ENCODE measurements around the gene FOXC1.

FOXC1 gene

DNA sequence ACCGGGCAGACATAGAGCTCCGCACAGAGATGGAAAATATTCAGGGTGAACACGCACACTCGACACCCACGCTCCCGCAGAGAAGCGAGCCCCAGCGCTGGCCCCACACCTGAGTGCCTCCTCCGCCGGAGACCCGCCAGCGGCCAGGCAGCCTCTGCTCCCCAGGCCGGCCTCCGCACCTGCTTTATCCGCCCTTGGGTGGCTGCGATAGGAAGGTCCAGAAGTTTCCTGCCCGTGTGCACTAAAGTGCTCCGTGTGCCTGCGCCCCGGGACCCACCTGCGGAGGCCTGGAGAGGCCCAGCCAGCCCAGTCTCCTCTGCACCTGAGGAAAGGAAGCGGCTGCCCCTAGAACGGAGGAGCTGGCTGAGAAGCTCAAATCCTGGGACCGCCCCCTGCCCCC is 10.8 kb upstream of the FOXC1 start:
- no peak overlapping the region for H3K4me3 ChIP-seq (ENCODE audit: low read depth, low read length)
- DNase-seq (ENCODE audit: low read depth) = no peak
- TF ChIP-seq, protein P1, sequence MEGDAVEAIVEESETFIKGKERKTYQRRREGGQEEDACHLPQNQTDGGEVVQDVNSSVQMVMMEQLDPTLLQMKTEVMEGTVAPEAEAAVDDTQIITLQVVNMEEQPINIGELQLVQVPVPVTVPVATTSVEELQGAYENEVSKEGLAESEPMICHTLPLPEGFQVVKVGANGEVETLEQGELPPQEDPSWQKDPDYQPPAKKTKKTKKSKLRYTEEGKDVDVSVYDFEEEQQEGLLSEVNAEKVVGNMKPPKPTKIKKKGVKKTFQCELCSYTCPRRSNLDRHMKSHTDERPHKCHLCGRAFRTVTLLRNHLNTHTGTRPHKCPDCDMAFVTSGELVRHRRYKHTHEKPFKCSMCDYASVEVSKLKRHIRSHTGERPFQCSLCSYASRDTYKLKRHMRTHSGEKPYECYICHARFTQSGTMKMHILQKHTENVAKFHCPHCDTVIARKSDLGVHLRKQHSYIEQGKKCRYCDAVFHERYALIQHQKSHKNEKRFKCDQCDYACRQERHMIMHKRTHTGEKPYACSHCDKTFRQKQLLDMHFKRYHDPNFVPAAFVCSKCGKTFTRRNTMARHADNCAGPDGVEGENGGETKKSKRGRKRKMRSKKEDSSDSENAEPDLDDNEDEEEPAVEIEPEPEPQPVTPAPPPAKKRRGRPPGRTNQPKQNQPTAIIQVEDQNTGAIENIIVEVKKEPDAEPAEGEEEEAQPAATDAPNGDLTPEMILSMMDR (IDR thresholded peaks at IDR 0.05; ENCODE audit: control insufficient read depth, extremely low read depth, insufficient read depth) = no peak

DNA sequence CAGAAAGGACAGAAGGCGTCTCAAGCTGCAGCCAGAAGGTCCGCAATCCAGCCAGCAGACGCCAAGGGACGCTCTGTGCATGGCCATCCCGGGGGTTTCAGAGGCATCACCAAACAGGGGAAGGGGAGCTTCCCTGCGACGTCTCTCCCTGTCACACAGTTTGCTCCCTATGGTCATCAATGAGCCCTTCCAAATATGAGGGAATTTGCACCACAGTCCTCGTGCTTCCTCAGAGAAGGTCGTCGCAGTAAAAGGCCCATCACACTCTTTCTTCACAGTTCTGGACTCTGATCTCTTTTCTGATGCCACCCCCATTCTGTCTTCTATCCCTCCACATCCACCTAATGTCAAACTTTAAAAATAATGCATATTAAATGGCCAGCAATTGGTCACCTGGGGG is 10.2 kb upstream of the FOXC1 start:
- H3K4me3 ChIP-seq (ENCODE audit: low read depth, low read length) = no peak overlapping the region
- TF ChIP-seq, protein P1 (IDR thresholded peaks at IDR 0.05; ENCODE audit: control insufficient read depth, extremely low read depth, insufficient read depth) = no peak
- no peak for DNase-seq (ENCODE audit: low read depth)

DNA sequence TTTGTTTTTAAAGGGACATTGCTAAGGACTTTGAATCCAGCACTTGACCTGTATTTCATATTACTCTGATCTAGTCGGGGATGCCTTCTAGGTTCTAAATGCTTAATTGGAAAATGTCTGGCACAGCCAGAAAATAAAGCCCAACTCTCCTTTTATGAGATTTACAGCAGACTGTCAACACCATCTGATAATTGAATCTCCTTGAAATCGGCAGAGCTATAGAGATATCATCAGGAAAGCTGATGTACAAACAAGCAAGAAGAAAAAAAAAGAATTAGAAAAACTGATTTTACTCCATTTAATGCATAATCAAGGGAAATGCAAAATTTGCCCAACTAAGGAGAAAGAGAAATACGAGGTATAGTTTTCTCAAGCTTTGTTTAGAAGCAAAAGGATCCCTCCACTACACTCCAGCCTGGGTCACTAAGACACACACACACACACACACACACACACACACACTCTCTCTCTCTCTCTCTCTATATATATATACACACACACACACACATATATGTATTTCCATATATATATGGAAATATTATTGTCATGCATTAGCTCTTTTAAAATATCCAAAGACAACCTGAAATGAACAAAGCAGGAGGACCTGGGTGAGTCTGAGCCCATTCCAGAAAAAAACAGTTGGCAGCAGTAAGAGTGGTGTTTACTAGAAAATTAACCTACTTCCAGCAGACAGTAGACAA is 9.5 kb upstream of the FOXC1 start:
- no peak overlapping the region for H3K4me3 ChIP-seq (ENCODE audit: low read depth, low read length)
- DNase-seq (ENCODE audit: low read depth) = no peak
- TF ChIP-seq, protein P1 (IDR thresholded peaks at IDR 0.05; ENCODE audit: control insufficient read depth, extremely low read depth, insufficient read depth) = no peak

DNA sequence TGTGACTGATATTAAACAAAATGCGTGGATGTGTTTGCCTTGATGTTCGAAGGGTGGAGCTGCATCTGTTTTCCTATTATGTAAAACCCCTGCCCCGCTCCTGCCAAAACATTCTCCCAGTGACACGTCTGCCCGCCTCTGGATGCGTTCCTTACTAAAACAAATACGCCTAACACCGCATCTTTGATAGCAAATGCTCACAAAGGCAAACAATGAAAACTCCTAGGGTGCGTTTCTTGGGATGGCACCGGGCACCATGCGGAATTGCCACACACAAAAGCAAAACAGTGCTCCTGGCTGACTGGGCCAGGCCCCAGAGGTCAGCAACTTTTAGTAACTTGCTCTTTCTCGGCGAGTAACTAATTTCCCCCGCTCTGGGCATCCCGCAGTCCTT is 9.0 kb upstream of the FOXC1 start:
- DNase-seq (ENCODE audit: low read depth) = no peak
- TF ChIP-seq, protein P1 (IDR thresholded peaks at IDR 0.05; ENCODE audit: control insufficient read depth, extremely low read depth, insufficient read depth) = no peak
- no peak overlapping the region for H3K4me3 ChIP-seq (ENCODE audit: low read depth, low read length)

DNA sequence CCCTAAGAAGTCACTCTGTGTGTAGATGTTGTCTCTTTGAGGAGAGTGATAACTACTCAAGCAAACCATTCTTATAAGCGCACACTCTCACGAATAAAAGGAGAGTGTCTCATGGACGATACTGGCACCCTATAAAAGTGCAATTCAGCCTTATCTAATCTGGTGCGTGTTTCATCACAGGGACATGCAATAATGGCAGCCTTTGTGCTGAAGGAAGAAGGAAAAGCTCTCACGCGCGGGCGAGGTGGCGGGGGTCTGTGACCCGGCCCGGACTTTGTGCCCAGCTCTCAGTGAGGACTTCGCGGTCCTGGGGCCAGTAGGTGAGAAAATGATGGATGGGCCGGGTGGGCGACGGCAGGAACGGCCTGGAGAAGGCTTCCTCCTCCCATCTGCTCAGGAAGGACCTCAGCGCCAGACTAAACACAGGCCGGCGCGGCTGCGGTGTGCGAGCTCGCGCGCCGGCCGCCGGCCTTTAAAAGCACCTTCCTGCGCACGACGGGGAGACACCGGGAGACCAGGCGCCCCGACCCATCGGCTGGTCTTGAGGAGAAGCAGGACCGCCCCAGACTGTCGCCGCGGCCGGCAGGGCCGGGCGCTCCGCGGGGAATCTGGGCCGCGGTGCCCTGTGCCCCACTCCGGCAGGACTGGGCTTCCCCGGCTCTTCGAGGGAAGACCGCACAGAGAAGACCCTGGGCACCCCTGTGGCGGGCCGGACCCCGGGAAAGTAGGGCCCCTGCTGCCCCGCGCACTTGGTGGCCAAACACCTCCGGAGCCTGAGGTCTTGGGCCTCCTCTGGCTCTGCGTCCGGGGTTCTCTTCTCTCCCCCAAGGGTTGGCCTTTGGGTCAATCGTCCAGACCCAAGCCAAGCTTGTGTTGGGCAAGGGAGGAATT is 8.3 kb upstream of the FOXC1 start:
- DNase-seq (ENCODE audit: low read depth) = no peak
- TF ChIP-seq, protein P1 (IDR thresholded peaks at IDR 0.05; ENCODE audit: control insufficient read depth, extremely low read depth, insufficient read depth) = no peak
- no peak overlapping the region for H3K4me3 ChIP-seq (ENCODE audit: low read depth, low read length)

- TF ChIP-seq, protein P1 (IDR thresholded peaks at IDR 0.05; ENCODE audit: control insufficient read depth, extremely low read depth, insufficient read depth) = no peak
- no peak overlapping the region for H3K4me3 ChIP-seq (ENCODE audit: low read depth, low read length)
- no peak for DNase-seq (ENCODE audit: low read depth)
Observed at GRCh38 chr6:1602049-1602713, 7.5 kb upstream of the FOXC1 start.

All from LNCaP clone FGC (cell line).